Fibroblast of lung (primary cell): Measurements from ENCODE around the gene CFAP61.

Source experiments
- EZH2 ChIP-seq: IDR thresholded peaks from 2 replicates; pipeline ENCODE4 v1.5.1; 2012; ENCODE audit warnings: low read length, control low read depth, mild to moderate bottlenecking; ENCODE audit errors: missing control alignments
- TF ChIP-seq, protein P1 (sequence below), 2 donors: IDR thresholded peaks in 1 of 2; conservative IDR thresholded peaks in 1 of 2; 1 replicate in 1 of 2; 2 replicates in 1 of 2; pipeline ENCODE4 v1.5.1; 2011 to 2012; ENCODE audit warnings: low read length in 2 of 2, control low read depth in 1 of 2, inconsistent platforms in 1 of 2, low read depth in 1 of 2, mild to moderate bottlenecking in 1 of 2

DNA sequence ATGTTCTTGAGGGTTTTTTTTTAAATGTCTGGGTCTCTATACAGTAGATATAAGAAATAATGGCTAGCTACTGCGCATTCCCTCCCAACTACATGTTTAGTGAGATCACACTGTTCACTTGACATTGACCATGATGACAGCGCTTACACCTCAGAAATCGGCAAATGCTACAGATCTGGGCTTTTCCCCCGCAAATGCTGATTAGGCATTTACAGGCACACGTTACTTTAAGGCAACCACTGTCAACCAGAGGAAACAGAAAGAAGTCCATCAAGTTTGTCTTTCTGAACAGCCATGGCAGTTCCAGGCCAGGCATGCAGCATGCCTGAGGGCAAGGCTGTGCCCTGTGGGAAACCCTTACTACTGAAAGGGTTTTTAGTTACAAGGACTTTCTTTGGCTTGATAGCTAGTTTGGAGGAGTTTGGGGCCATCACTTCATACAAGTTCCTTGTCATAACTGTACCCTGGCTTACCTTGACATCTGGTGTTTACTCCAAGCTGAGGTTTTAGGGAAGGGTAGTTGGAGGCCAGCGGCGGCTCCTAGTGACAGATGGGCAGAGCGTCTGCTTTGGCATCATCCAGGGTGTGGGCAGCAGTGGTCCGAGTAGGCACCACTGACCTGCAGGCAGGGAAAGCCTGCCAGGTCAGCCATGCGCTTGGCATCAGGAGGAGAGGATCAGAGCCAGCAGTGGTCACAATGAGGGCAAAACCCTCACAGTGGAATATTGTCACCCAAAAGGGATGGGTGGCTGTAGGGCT, 43.0 kb downstream of the CFAP61 start:
- TF ChIP-seq, protein P1, sequence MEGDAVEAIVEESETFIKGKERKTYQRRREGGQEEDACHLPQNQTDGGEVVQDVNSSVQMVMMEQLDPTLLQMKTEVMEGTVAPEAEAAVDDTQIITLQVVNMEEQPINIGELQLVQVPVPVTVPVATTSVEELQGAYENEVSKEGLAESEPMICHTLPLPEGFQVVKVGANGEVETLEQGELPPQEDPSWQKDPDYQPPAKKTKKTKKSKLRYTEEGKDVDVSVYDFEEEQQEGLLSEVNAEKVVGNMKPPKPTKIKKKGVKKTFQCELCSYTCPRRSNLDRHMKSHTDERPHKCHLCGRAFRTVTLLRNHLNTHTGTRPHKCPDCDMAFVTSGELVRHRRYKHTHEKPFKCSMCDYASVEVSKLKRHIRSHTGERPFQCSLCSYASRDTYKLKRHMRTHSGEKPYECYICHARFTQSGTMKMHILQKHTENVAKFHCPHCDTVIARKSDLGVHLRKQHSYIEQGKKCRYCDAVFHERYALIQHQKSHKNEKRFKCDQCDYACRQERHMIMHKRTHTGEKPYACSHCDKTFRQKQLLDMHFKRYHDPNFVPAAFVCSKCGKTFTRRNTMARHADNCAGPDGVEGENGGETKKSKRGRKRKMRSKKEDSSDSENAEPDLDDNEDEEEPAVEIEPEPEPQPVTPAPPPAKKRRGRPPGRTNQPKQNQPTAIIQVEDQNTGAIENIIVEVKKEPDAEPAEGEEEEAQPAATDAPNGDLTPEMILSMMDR (conservative IDR thresholded peaks at IDR 0.05 in 1 of 2, IDR thresholded peaks at IDR 0.05 in 1 of 2; ENCODE audit: low read depth in 1 of 2, low read length in 2 of 2), result no peak
- no peak for TF ChIP-seq EZH2
